Osteocyte (in vitro differentiated cells): Measurements from ENCODE around the gene PLEKHJ1. TPM values are rescaled to one million over a fixed set of nuclear protein-coding genes. Genes with fewer than 3 reads are reported as not detected.
"Not testable (repeated sequence)": the region's sequence is repeated elsewhere in the genome, so short reads cannot be mapped to it uniquely, and the experiment has no call there.

Experiments
- DNase-seq: peaks from one replicate; pipeline ENCODE4 v3.0.0; 2021; ENCODE audit warnings: mixed read lengths; ENCODE audit not compliant: unreplicated experiment; ENCODE audit errors: extremely low spot score
- H3K27ac Mint-ChIP-seq: one replicate; pipeline ENCODE4 v1.8.0; 2021; ENCODE audit warnings: mild to moderate bottlenecking, mixed read lengths; ENCODE audit not compliant: unreplicated experiment
- H3K27me3 Mint-ChIP-seq: one replicate; pipeline ENCODE4 v1.8.0; 2021; ENCODE audit warnings: mixed read lengths; ENCODE audit not compliant: unreplicated experiment
- H3K36me3 Mint-ChIP-seq: one replicate; pipeline ENCODE4 v1.8.0; 2021; ENCODE audit warnings: mixed read lengths; ENCODE audit not compliant: unreplicated experiment
- H3K4me1 Mint-ChIP-seq: one replicate; pipeline ENCODE4 v1.8.0; 2021; ENCODE audit warnings: mixed read lengths; ENCODE audit not compliant: unreplicated experiment
- H3K4me3 Mint-ChIP-seq: one replicate; pipeline ENCODE4 v1.8.0; 2021; ENCODE audit warnings: mild to moderate bottlenecking, moderate library complexity, mixed read lengths; ENCODE audit not compliant: unreplicated experiment
- H3K9me3 Mint-ChIP-seq: one replicate; pipeline ENCODE4 v1.8.0; 2021; ENCODE audit warnings: mixed read lengths; ENCODE audit not compliant: unreplicated experiment
- total RNA-seq: library from RNA; stranded (reverse); gene quantifications from 2 replicates; pipeline ENCODE4 v1.2.1, GENCODE V29; 2021
- TF ChIP-seq, protein P1 (sequence below): fragments of 200-600 bp; sonication (generic); IDR thresholded peaks from 2 replicates; pipeline ENCODE4 v1.5.0; 2021; ENCODE audit warnings: antibody characterized with exemption, mild to moderate bottlenecking, moderate library complexity

The PLEKHJ1 gene
- total RNA-seq, 1 donor from 2014 or later = 40.7 TPM

DNA sequence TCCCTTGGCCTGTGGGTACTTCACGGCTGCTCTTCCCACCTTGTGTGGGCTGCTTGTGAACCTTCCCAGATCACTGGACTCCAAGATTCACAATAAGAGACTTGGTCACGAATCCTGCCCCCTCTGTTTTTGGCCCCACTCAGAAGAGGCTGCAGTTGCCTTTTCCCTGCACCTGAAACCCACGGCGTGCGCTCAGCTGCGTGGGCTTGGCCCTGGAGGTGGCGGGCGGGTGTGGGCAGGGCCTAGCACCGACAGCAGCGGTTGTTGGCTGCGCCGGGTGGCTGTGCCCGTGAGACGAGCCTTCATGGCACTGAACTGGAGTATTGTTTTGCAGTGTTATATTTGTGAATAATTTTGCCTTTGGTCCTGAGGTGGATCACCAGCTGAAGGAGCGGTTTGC is 33.8 kb downstream of the PLEKHJ1 start:
- Mint-ChIP-seq H3K4me3 (no peak overlapping the region), H3K27me3 (no peaks in the 10 kb centered on the region), H3K27ac (no peak overlapping the region), H3K4me1 (peaks cover 12% of the 10 kb centered on the region), H3K9me3 (no peaks in the 10 kb centered on the region), H3K36me3 (peaks cover 8% of the 10 kb centered on the region)
- DNase-seq = no peak
- TF ChIP-seq, protein P1, sequence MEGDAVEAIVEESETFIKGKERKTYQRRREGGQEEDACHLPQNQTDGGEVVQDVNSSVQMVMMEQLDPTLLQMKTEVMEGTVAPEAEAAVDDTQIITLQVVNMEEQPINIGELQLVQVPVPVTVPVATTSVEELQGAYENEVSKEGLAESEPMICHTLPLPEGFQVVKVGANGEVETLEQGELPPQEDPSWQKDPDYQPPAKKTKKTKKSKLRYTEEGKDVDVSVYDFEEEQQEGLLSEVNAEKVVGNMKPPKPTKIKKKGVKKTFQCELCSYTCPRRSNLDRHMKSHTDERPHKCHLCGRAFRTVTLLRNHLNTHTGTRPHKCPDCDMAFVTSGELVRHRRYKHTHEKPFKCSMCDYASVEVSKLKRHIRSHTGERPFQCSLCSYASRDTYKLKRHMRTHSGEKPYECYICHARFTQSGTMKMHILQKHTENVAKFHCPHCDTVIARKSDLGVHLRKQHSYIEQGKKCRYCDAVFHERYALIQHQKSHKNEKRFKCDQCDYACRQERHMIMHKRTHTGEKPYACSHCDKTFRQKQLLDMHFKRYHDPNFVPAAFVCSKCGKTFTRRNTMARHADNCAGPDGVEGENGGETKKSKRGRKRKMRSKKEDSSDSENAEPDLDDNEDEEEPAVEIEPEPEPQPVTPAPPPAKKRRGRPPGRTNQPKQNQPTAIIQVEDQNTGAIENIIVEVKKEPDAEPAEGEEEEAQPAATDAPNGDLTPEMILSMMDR = no peak

DNA sequence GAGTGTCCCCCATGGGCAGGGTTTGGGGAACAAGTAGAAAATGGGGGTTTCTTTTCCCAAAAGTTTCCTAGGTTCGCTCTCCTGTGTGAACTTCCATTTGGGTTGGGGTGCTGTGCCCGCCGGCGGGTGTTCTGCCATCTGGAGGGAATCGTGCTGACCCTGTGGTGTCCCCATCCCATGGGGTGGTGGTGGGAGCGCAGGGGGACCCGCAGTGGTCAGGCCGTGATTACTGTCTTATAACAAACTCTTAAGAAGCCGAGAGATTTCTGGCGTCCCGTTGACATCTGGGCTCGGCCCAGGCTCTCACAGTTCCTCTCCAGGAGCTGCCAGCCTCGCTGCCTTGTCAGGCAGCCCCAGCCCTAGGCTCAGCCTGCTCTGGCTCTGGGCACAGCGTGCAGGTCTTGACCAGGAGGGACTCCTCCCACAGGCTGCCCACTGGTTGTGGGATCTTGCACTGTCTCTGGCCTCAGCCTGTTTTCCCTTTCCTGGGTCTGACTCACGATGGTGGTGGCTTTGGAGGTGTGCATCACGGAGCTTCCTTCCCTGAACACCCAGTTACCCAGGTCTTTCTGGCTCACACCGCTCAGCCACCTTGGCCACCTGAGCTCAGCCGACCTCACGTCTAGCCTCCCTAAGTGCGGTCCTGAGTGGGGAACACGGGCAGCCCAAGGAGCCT is 34.5 kb downstream of the PLEKHJ1 start:
- TF ChIP-seq, protein P1 = no peak
- no peaks in the 10 kb centered on the region for H3K27me3 Mint-ChIP-seq
- peaks cover 11% of the 10 kb centered on the region for H3K36me3 Mint-ChIP-seq
- peaks cover 11% of the 10 kb centered on the region for H3K4me1 Mint-ChIP-seq
- no peaks in the 10 kb centered on the region for H3K9me3 Mint-ChIP-seq
- H3K4me3 Mint-ChIP-seq = no peak overlapping the region
- no peak for DNase-seq
- H3K27ac Mint-ChIP-seq = no peak overlapping the region

DNA sequence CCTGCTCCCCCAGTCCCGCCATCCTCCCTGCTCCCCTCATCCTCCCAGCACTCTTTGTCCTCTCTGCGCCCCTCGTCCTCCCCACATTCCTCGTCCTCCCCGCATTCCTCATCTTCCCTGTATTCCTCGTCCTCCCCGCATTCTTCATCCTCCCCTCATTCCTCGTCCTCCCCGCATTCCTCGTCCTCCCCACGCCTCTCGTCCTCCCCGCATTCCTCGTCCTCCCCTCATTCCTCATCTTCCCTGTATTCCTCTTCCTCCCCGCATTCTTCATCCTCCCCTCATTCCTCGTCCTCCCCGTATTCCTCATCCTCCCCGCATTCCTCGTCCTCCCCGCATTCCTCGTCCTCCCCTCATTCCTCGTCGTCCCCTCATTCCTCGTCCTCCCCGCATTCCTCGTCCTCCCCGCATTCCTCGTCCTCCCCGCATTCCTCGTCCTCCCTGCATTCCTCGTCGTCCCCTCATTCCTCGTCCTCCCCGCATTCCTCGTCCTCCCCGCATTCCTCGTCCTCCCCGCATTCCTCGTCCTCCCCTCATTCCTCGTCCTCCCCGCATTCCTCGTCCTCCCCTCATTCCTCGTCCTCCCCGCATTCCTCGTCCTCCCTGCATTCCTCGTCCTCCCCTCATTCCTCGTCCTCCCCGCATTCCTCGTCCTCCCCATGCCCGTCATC is 35.4 kb downstream of the PLEKHJ1 start:
- not testable (repeated sequence) for H3K27me3 Mint-ChIP-seq, DNase-seq, H3K27ac Mint-ChIP-seq, H3K9me3 Mint-ChIP-seq, H3K4me3 Mint-ChIP-seq
- H3K36me3 Mint-ChIP-seq = peaks cover 11% of the 10 kb centered on the region
- H3K4me1 Mint-ChIP-seq = peaks cover 10% of the 10 kb centered on the region

DNA sequence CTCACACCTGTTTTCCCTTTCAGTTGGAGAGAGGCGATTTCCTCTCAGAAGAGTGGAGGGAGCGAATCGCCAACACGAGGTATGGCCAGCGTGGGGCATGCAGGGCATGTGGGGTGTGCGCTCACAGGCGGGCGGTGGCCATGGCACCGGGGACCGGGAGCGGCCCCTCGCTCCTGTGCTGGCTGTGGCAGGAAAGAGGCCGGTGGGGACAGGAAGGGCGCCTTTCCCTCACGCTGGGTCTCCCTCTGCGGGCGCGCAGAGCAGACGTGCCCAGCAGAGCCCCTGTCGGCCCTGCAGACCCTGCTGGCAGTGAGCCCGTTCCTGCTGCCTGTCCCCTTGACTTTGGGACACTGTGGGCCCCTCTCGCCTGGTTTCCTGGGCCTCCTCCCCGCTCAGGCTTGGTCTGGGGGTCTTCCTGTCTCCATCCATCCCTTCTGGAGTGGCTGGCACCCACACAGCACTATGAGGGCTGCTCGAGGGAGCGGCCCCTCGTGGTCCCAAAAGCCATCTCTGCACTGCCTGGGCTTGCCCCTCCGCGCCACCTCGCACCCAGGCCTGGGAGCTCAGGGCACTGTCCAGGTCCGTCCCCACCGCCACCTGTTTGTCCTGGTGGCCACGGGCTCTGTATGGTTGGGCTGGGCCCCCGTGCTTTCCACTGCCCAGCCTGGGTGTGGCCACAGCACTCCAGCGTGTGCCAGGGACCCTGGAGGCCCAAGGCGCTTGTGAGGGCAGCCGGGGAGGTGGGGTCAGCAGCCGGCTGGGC is 36.1 kb downstream of the PLEKHJ1 start:
- H3K9me3 Mint-ChIP-seq = no peaks in the 10 kb centered on the region
- H3K4me3 Mint-ChIP-seq = no peak overlapping the region
- DNase-seq = no peak
- peaks cover 13% of the 10 kb centered on the region for H3K36me3 Mint-ChIP-seq
- peaks cover 5% of the 10 kb centered on the region for H3K4me1 Mint-ChIP-seq
- no peaks in the 10 kb centered on the region for H3K27me3 Mint-ChIP-seq
- no peak overlapping the region for H3K27ac Mint-ChIP-seq
- TF ChIP-seq, protein P1 = no peak

DNA sequence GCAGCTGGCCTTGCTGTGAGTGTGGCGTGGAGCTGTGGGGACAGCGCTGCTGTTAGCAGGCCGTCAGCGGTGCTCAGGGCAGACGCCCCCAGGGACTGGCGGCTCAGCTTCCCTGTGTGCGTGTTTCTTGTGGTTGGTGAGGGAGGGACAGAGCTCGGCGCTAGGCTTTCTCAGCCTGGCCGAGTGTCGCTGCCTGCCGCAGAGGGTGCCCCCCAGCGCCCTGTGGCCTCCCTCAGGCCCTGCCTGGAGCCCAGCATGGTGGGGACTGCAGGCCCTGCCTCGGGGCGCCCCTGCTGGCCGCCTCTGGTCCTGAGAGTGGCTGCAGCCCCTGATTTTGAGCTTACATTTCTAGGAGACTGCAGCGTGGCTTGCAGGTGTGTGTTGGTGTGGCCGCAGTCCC is 36.9 kb downstream of the PLEKHJ1 start:
- H3K4me1 Mint-ChIP-seq = peaks cover 5% of the 10 kb centered on the region
- H3K9me3 Mint-ChIP-seq = no peaks in the 10 kb centered on the region
- no peak overlapping the region for H3K27ac Mint-ChIP-seq
- H3K36me3 Mint-ChIP-seq = peaks cover 13% of the 10 kb centered on the region
- TF ChIP-seq, protein P1 = no peak
- H3K4me3 Mint-ChIP-seq = no peak overlapping the region
- H3K27me3 Mint-ChIP-seq = no peaks in the 10 kb centered on the region
- no peak for DNase-seq
